Activated CD8-positive, alpha-beta memory T cell treated with anti-CD3 and anti-CD28 coated beads for 36 hours (primary cell): Measurements from ENCODE around the gene RHOJ. TPM values are rescaled to one million over a fixed set of nuclear protein-coding genes. Genes with fewer than 3 reads are reported as not detected.

Source experiments
- CTCF ChIA-PET: fragments of 350-600 bp; sonication (Branson Sonifier 250); formaldehyde crosslinking; loops from one replicate; lab custom pipeline; 2021; ENCODE audit warnings: antibody characterized with exemption; lab: Charles Lee
- POLR2A ChIA-PET: fragments of 350-600 bp; sonication (Branson Sonifier 250); formaldehyde crosslinking; loops from one replicate; lab custom pipeline; 2021; ENCODE audit warnings: antibody characterized with exemption; lab: Charles Lee
- total RNA-seq, 2 experiments: library from RNA; stranded (reverse); gene quantifications; one replicate each; pipeline ENCODE4 v1.2.3, GENCODE V29; 2021

The RHOJ gene
- total RNA-seq, 2 experiments from 2014 or later = not detected

DNA sequence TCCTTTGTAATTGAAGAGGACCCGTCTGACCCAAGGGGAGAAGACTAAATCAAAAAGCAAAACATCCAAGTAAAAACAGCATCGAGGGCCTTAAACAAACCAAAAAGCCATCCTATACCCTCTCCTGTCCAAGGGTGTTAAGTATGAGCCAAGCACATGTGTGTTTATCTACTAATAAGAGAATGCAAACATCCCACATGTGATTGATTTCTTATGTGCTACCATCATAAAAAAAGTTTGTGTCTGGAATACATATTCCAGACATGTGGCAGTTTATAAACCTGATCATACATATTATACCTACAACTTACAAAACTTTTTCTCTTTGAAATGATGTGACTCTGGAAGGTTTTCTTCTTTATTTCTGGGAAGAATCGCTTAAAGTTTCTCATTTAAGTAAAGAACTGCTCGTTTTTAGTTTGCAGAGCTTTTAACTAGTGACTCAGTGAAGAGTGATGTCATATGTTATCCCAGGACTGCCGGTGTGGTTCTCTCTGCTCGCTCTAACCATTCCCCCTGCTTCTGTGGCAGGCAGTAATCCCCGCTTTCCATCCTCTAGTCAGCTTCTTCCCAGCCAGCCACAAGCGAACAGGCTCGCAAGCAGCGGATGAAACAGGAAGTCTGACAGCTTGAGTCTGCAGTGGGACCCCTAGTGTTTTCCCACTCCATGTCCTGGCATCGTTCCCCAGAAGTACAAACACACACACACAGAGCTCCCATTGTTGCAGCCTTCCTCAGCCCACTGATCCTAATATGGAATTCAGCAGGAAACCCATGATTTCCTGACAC is 431 bp upstream of the RHOJ start:
- POLR2A ChIA-PET = no interaction called here
- CTCF ChIA-PET = no interaction called here

DNA sequence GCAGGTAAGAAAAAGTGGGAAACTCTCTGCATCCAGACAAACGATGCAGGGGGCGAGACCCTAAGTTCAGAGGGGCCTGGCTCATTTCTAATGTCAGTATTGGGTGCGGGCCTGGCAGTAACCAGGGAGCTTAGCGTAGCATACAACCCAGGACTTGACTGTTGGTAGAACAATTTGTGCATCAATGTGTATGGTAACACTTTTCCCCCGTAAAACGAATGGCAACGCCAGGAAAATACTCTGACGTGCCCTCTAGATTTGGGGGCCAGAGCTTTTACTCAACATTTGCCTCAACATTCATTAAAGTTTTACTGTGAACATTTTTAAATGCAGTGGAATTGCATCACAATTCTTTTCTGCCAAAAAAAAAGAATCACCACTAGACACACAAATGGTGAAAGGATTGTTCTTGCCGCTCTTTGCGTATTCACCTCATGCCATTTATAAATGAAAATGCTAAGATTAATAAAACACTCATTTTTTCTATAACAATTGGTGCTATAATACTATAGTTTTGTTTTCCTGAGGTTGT is 867 bp downstream of the RHOJ start:
- CTCF ChIA-PET = no interaction called here
- POLR2A ChIA-PET = no interaction called here

DNA sequence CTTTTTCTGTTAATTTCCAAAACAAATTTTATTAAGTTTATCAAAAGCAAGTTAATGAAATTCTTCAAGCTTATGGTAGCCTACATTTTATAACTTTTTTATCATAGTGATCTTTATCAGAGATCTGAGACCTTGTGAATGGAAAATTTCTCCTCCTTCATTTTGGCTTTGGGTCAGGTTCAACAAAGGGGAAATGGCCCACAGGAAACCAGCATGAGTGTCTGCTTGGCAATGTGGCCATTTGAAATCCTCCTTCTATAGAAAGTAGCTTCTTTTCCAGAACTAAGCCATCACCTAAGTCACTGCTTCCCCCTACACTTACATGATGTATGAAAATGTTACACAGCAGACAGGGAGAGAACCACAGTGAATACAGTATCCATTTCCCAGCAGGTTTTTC is 1.6 kb downstream of the RHOJ start:
- ChIA-PET CTCF (no interaction called here), POLR2A (no interaction called here)

DNA sequence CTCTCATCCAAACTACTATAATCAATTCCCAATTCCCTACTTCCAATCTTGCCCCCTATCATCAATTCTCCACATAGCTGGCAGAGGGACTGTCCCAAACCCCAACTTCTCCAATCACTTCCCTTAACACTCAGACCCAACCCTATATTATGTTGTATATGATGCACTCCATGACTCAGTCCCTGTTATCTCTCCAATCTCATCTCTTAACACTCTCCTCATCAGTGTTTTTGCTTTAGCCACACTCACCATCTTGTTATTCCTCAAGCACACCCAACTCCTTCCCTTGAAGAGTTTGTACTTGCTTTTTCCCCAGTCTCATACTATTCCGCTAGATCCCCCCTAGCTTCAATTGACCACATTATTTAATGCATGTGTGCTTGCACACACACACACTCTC is 4.9 kb downstream of the RHOJ start:
- POLR2A ChIA-PET = no interaction called here

GRCh38 chr14:63210812-63211211 is 6.6 kb downstream of the RHOJ start:
- POLR2A ChIA-PET = no interaction called here
- CTCF ChIA-PET = no interaction called here

More for the DNA sequence above, 4.9 kb downstream of the RHOJ start:
- CTCF ChIA-PET = no interaction called here

DNA sequence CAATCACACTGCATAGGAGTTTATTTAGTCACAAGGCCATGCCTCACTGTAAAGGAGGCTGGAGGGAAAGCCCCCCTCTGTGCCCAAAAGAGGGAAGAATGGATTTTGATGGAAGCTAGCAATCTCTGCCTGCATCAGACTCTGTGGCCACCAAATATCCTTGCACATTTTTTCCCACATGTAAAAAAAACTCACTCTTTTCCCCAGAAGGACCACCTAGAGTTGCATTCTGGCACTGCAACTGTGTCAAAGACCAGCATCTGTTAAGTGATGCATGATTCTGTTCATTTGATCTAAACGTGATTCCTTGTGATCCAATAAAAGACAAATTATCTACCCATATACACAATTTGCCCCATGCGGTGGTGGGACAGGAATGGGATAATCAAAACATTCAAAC is 8.0 kb downstream of the RHOJ start:
- ChIA-PET CTCF (no interaction called here), POLR2A (no interaction called here)

DNA sequence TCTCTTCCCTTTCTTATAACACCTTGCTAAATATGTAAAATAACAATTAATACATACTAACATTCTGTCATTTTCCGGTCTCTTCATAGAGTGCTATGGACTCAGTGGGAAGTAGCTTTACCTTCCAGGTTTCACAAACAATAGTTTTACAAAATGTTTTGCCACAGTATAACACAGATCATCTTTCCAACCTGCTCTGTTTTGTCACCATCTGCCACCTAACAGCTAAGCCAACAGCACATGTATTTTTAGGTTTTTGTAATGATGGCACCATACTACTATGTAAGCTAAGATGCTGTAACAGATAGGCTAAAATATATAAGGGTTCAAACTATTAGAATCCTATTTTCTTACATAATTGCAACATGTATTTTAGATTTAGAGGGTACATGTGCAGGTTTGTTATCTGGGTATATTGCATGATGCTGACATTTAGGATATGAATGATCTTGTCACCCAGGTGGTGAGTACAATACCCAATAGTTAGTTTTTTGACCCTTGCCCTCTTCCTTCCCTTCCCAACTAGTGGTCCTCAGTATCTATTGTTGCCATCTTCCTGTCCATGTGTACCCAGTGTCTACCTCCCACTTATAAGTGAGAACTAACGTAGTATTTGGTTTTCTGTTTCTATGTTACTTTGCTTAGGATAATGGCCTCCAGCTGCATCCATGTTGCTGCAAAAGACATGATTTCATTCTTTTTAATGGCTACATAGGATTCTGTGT is 8.7 kb downstream of the RHOJ start:
- POLR2A ChIA-PET = no interaction called here
- CTCF ChIA-PET = no interaction called here

DNA sequence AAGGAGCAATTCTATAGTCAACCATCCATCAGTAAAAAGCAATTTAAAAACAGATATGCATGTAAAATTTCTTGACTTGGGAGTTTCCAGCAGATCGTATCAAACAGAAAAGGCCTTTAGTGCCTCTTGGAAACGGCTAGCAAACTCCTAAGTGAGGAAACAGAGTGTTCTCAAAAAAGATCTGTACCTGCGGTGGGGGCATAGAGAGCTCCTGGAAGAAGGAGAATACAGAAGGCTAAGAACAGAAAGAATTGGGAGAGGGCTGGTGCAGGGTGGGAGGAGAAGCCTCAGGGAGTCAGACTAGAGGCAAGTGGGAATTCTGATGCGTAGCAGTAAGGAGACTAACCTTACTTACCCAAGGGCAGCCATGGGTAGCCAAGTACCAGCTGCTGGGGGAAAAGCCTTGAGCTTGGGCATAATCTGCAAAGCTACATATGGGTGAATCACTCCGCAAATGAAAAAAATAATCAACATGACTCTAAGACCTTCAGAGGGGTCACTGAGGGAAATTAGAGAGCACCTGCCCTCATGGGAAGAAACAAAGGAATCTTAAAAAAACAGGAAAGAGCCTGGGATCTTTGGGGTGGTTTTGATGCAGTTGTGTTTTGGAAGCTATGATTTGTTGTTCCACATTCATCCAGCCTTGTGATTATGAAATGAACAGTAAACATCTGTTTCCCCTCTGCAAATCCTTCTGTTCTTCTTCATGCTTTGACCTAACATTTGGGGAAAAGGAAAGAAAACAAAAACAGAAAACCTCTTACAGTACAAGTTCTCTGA is 10.4 kb downstream of the RHOJ start:
- CTCF ChIA-PET = no interaction called here
- POLR2A ChIA-PET = no interaction called here

- ChIA-PET POLR2A (no interaction called here), CTCF (no interaction called here)
These were observed 16.3 kb downstream of the RHOJ start for GRCh38 chr14:63220526-63220925.

DNA sequence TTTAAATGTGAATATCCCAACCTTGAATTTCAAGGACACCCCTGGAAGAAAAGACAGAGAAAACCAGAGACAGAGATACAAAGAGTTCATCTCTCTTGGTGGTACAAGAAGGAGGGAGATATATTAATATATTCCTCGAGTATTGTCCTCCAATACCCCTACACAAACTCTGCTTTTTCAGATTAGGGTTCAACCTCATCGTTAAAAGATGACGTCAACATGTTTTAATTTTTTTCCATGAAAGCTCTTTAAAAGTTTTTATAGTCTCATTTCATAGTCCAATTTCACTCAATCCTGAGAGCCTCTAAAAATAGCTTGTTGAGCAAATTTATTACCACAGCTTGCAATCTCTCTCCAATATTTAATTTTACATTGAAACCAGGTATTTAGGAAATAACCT is 19.4 kb downstream of the RHOJ start:
- CTCF ChIA-PET = no interaction called here
- POLR2A ChIA-PET = no interaction called here

DNA sequence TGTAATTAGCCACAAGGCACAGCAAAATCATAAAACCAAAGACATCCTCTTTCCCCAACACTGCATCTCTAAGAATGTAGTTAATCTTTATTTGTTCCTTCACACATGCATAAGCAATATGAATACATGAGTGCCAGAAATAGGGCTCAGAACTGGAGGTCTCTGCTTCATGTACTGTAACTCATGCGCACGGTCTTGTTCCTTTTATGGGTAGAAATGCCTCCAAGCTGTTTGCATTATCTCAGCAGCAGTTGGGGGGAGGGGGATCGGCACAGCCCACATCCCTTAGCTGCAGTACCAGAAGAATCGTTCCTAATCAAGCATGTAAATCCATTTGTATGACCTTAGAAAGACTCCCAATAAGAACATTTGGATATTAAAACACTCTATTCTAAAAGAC is 20.0 kb downstream of the RHOJ start:
- POLR2A ChIA-PET = no interaction called here
- CTCF ChIA-PET = no interaction called here

- POLR2A ChIA-PET = no interaction called here
- CTCF ChIA-PET = no interaction called here
These were observed 24.0 kb downstream of the RHOJ start for GRCh38 chr14:63228217-63228616.

GRCh38 chr14:63229330-63230059 is 25.3 kb downstream of the RHOJ start:
- POLR2A ChIA-PET = no interaction called here
- CTCF ChIA-PET = no interaction called here

DNA sequence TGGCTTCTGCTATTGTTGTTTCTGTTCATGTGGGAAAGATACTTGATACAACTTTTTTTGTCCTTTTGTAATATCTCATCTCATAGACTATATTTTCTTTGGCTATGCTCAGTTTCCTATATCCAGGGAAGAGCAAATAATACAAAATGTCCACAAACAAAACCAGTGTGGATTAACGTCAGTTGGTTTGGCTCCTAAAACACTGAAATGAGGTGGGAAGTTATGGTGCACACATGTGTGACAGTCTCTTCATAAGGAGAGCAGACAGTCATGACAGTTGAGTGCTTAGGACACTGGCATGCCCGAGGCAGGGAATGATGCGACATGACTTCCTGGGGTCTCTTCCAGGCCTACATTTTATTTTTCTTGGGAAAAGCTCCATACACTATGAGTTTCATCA is 27.5 kb downstream of the RHOJ start:
- CTCF ChIA-PET = no interaction called here
- POLR2A ChIA-PET = no interaction called here

DNA sequence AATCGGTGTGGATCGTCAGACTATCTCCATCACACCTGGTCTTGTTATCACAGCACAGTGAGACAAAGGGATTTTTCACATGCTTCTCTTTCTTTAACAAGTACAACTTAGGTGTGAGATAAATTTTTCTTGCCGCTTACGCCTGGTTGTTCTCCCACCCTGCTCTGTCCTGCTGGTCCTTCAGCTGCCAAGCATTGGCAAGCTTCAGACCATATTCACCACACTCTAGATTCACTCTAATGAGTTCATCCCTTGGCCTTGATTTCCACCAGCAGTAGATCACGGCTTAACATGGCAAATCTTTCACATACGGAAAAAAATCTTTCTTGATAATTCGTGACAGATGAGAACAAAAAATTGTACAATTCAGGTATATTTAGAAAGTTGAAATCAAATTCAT is 33.5 kb downstream of the RHOJ start:
- ChIA-PET POLR2A (no interaction called here), CTCF (no interaction called here)

DNA sequence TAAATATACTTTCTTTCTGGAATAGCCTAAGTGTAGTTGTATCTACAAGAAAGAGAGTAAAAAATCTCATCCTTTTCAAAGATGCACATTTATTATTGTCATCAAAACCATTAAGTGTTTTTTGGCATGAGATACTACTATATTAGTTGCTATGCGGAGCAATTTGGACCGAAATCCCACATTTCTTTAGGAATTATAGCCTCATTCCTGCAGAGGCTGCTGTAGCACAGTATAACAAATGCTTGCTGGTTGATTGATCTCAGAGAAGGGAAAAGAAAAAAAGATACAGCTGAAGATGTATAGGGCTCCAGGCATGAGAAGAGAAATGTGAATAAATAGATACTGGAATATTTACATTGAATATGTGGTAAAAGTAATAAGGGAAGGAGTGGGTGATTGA is 36.0 kb downstream of the RHOJ start:
- CTCF ChIA-PET = no interaction called here
- POLR2A ChIA-PET = no interaction called here

GRCh38 chr14:63241096-63241495 is 36.9 kb downstream of the RHOJ start:
- ChIA-PET CTCF (no interaction called here), POLR2A (no interaction called here)

DNA sequence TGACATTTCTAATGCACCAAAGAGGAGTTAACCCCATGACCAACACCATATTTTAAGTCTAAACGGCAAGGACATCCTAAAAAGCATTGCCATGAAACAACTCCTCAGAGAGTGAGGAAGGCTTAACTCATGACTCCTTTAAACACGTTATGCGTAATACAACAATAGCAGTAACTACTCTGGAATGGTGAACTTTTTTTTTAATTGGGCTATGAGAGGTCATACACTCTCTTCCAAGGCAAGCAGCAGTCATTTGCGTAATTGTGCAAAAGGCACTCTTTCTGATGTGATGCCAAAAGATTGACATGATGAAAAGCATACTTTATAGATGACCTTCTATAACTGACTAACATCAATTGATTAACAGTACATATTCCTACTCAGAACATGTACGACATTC is 39.4 kb downstream of the RHOJ start:
- POLR2A ChIA-PET = no interaction called here
- CTCF ChIA-PET = no interaction called here

GRCh38 chr14:63245893-63246292 is 41.6 kb downstream of the RHOJ start:
- ChIA-PET POLR2A (no interaction called here), CTCF (no interaction called here)

GRCh38 chr14:63248211-63248610 is 44.0 kb downstream of the RHOJ start:
- ChIA-PET CTCF (no interaction called here), POLR2A (interaction anchor here (0.6 kb wide), 1 partner anchor 1115 kb away, joined by 3 read pairs; no protein-coding TSS in a partner anchor)
